H9 (cell line): ENCODE results near the gene KCNC2. TPM values are rescaled to one million over a fixed set of nuclear protein-coding genes. Genes with fewer than 3 reads are reported as not detected.

Source experiments
- DNase-seq: peaks from one replicate; pipeline ENCODE4 v3.0.0-alpha.2; 2017
- H2AFZ ChIP-seq: one replicate; pipeline ENCODE4 v1.6.1; 2013; ENCODE audit warnings: mild to moderate bottlenecking, low read length, control low read depth, moderate library complexity
- H2AK5ac ChIP-seq: 2 replicates; pipeline ENCODE4 v1.6.1; 2013; ENCODE audit warnings: low read length, control low read depth, mixed read lengths; ENCODE audit not compliant: insufficient read length
- H2BK120ac ChIP-seq: one replicate; pipeline ENCODE4 v1.6.1; 2013; ENCODE audit warnings: low read depth, mild to moderate bottlenecking, low read length, control low read depth, inconsistent platforms; ENCODE audit not compliant: poor library complexity, severe bottlenecking
- H2BK12ac ChIP-seq: 2 replicates; pipeline ENCODE4 v1.6.1; 2013; ENCODE audit warnings: low read length, control low read depth, mixed read lengths, low read depth; ENCODE audit not compliant: insufficient read length
- H2BK15ac ChIP-seq: 2 replicates; pipeline ENCODE4 v1.6.1; 2013; ENCODE audit warnings: low read depth, low read length, control low read depth
- H2BK20ac ChIP-seq: one replicate; pipeline ENCODE4 v1.6.1; 2013; ENCODE audit warnings: low read depth, mild to moderate bottlenecking, low read length, control low read depth, inconsistent platforms; ENCODE audit not compliant: poor library complexity, severe bottlenecking
- H2BK5ac ChIP-seq: 2 replicates; pipeline ENCODE4 v1.6.1; 2013; ENCODE audit warnings: low read length, control low read depth, mixed read lengths; ENCODE audit not compliant: insufficient read length
- H3K14ac ChIP-seq: 2 replicates; pipeline ENCODE4 v1.6.1; 2013; ENCODE audit warnings: low read length, control low read depth; ENCODE audit not compliant: insufficient read depth
- H3K18ac ChIP-seq: 2 replicates; pipeline ENCODE4 v1.6.1; 2013; ENCODE audit warnings: low read depth, mild to moderate bottlenecking, mixed read lengths, low read length, control low read depth; ENCODE audit not compliant: insufficient read length
- H3K23ac ChIP-seq: 2 replicates; pipeline ENCODE4 v1.6.1; 2013; ENCODE audit warnings: low read length, control low read depth, mixed read lengths, low read depth; ENCODE audit not compliant: insufficient read length
- H3K23me2 ChIP-seq: 2 replicates; pipeline ENCODE4 v1.6.1; 2013; ENCODE audit warnings: low read depth, mild to moderate bottlenecking, mixed read lengths, low read length, control low read depth; ENCODE audit not compliant: insufficient read length, poor library complexity, severe bottlenecking
- H3K27ac ChIP-seq: 2 replicates; pipeline ENCODE4 v1.5.1; 2013; ENCODE audit warnings: low read length, control low read depth, mixed read lengths, low read depth; ENCODE audit not compliant: insufficient read length
- H3K27me3 ChIP-seq: 2 replicates; pipeline ENCODE4 v1.6.1; 2013; ENCODE audit warnings: low read length, control low read depth, inconsistent platforms; ENCODE audit not compliant: insufficient read depth
- H3K4ac ChIP-seq: 2 replicates; pipeline ENCODE4 v1.6.1; 2013; ENCODE audit warnings: low read depth, mild to moderate bottlenecking, control low read depth, inconsistent platforms, low read length, moderate library complexity
- H3K4me1 ChIP-seq: 2 replicates; pipeline ENCODE4 v1.6.1; 2013; ENCODE audit warnings: low read length, control low read depth, inconsistent platforms; ENCODE audit not compliant: insufficient read depth
- H3K4me2 ChIP-seq: 2 replicates; pipeline ENCODE4 v1.6.1; 2013; ENCODE audit warnings: low read length, control low read depth, mixed read lengths; ENCODE audit not compliant: insufficient read length, insufficient read depth
- H3K56ac ChIP-seq: 2 replicates; pipeline ENCODE4 v1.6.1; 2013; ENCODE audit warnings: low read depth, mild to moderate bottlenecking, mixed read lengths, low read length, control low read depth; ENCODE audit not compliant: insufficient read length
- H3K79me1 ChIP-seq: 2 replicates; pipeline ENCODE4 v1.6.1; 2013; ENCODE audit warnings: low read depth, mild to moderate bottlenecking, moderate library complexity, low read length, control low read depth, inconsistent platforms; ENCODE audit not compliant: insufficient read depth, poor library complexity, severe bottlenecking
- H3K79me2 ChIP-seq: 2 replicates; pipeline ENCODE4 v1.6.1; 2013; ENCODE audit warnings: low read length, control low read depth, inconsistent platforms; ENCODE audit not compliant: insufficient read depth
- H3K9ac ChIP-seq: 2 replicates; pipeline ENCODE4 v1.6.1; 2013; ENCODE audit warnings: low read length, control low read depth, mixed read lengths; ENCODE audit not compliant: insufficient read length; ENCODE audit errors: extremely low read depth
- H3K9me3 ChIP-seq: one replicate; pipeline ENCODE4 v1.6.1; 2013; ENCODE audit warnings: low read depth, low read length, inconsistent platforms; ENCODE audit not compliant: control insufficient read depth
- H3T11ph ChIP-seq: one replicate; pipeline ENCODE4 v1.6.1; 2013; ENCODE audit warnings: mild to moderate bottlenecking, low read length, control low read depth, inconsistent platforms
- H4K20me1 ChIP-seq: one replicate; pipeline ENCODE4 v1.6.1; 2013; ENCODE audit not compliant: control insufficient read depth, insufficient read length, insufficient read depth
- H4K5ac ChIP-seq: 2 replicates; pipeline ENCODE4 v1.6.1; 2013; ENCODE audit warnings: low read depth, mild to moderate bottlenecking, mixed read lengths, low read length, control low read depth; ENCODE audit not compliant: insufficient read length
- H4K8ac ChIP-seq: replicated peaks from 2 replicates; pipeline ENCODE4 v1.6.1; 2013; ENCODE audit warnings: low read length, control low read depth, mixed read lengths, low read depth; ENCODE audit not compliant: insufficient read length
- H4K91ac ChIP-seq: 2 replicates; pipeline ENCODE4 v1.6.1; 2013; ENCODE audit warnings: low read depth, mild to moderate bottlenecking, moderate library complexity, mixed read lengths, low read length, control low read depth; ENCODE audit not compliant: insufficient read length
- H3K27ac Mint-ChIP-seq, 3 experiments: 2 replicates in 2 of 3; 3 replicates in 1 of 3; pipeline ENCODE4 v1.8.0; 2020 to 2021; ENCODE audit warnings: mixed read lengths in 3 of 3, mild to moderate bottlenecking in 1 of 3, moderate library complexity in 1 of 3
- H3K27me3 Mint-ChIP-seq: 2 replicates; pipeline ENCODE4 v1.8.0; 2021; ENCODE audit warnings: low read depth, mild to moderate bottlenecking, moderate library complexity, mixed read lengths
- H3K36me3 Mint-ChIP-seq, 3 experiments: 2 replicates in 2 of 3; 3 replicates in 1 of 3; pipeline ENCODE4 v1.8.0; 2020 to 2021; ENCODE audit warnings: low read depth in 3 of 3, mixed read lengths in 3 of 3; ENCODE audit not compliant: insufficient read depth in 1 of 3
- H3K4me1 Mint-ChIP-seq, 2 experiments: 2 replicates each; pipeline ENCODE4 v1.8.0; 2020; ENCODE audit warnings: mixed read lengths in 2 of 2
- H3K4me3 Mint-ChIP-seq, 2 experiments: 2 replicates in 1 of 2; 3 replicates in 1 of 2; pipeline ENCODE4 v1.8.0; 2020 to 2021; ENCODE audit warnings: mild to moderate bottlenecking in 2 of 2, mixed read lengths in 2 of 2, moderate library complexity in 1 of 2
- H3K9me3 Mint-ChIP-seq, 2 experiments: 2 replicates in 1 of 2; 3 replicates in 1 of 2; pipeline ENCODE4 v1.8.0; 2020; ENCODE audit warnings: mild to moderate bottlenecking in 2 of 2, mixed read lengths in 2 of 2, moderate library complexity in 1 of 2
- CTCF ChIP-seq: fragments of 200-600 bp; sonication (generic); conservative IDR thresholded peaks from 3 replicates; pipeline ENCODE4 v1.8.0; 2021; ENCODE audit warnings: antibody characterized with exemption, mild to moderate bottlenecking
- total RNA-seq: library from RNA; stranded (reverse); gene quantifications from 2 replicates; pipeline ENCODE4 v1.2.1, GENCODE V29; 2021

Gene KCNC2
- total RNA-seq, 1 experiment from 2014 or later: not detected

GRCh38 chr12:75058228-75058627 is 151.4 kb downstream of the KCNC2 start:
- H4K20me1 ChIP-seq: no peaks in the 10 kb centered on the region
- H2BK12ac ChIP-seq: no peak overlapping the region
- TF ChIP-seq CTCF: no peak
- H2BK20ac ChIP-seq: no peak overlapping the region
- Mint-ChIP-seq H3K9me3 (no peaks in the 10 kb centered on the region), H3K4me3 (no peak overlapping the region), H3K27me3 (peaks cover 1% of the 10 kb centered on the region; the same call in 1 of the 2 replicates), H3K27ac (no peak overlapping the region), H3K36me3 (no peaks in the 10 kb centered on the region), H3K4me1 (no peaks in the 10 kb centered on the region; a peak in 1 of 4 replicates)
- no peak overlapping the region for H4K91ac ChIP-seq
- H3K27me3 ChIP-seq: no peaks in the 10 kb centered on the region
- H4K5ac ChIP-seq: no peak overlapping the region
- no peak overlapping the region for H2BK120ac ChIP-seq
- H3K79me2 ChIP-seq: no peaks in the 10 kb centered on the region
- no peak for DNase-seq
- H3K9me3 ChIP-seq: no peaks in the 10 kb centered on the region
- H3K4ac ChIP-seq: no peak overlapping the region
- H3K23ac ChIP-seq: no peak overlapping the region
- H3K4me1 ChIP-seq: no peaks in the 10 kb centered on the region
- no peak overlapping the region for H3K14ac ChIP-seq
- H2AFZ ChIP-seq: no peak overlapping the region
- no peak overlapping the region for H3K18ac ChIP-seq
- no peak overlapping the region for H2BK15ac ChIP-seq
- no peak overlapping the region for H2BK5ac ChIP-seq
- H3K9ac ChIP-seq: no peak overlapping the region
- no peak overlapping the region for H3K27ac ChIP-seq
- no peak overlapping the region for H3T11ph ChIP-seq
- no peak overlapping the region for H4K8ac ChIP-seq
- H2AK5ac ChIP-seq: no peak overlapping the region
- H3K79me1 ChIP-seq: no peaks in the 10 kb centered on the region
- no peak overlapping the region for H3K56ac ChIP-seq
- no peak overlapping the region for H3K4me2 ChIP-seq
- H3K23me2 ChIP-seq: no peaks in the 10 kb centered on the region
